Activated CD4-positive, alpha-beta memory T cell treated with anti-CD3 and anti-CD28 coated beads for 36 hours (primary cell): Measurements from ENCODE around the gene WNT2B. TPM values are rescaled to one million over a fixed set of nuclear protein-coding genes. Genes with fewer than 3 reads are reported as not detected.

Source experiments
- CTCF ChIA-PET: fragments of 350-600 bp; sonication (Branson Sonifier 250); formaldehyde crosslinking; loops from one replicate; lab custom pipeline; 2021; ENCODE audit warnings: antibody characterized with exemption, inconsistent platforms; lab: Charles Lee
- POLR2A ChIA-PET: fragments of 350-600 bp; sonication (Branson Sonifier 250); formaldehyde crosslinking; loops from one replicate; lab custom pipeline; 2021; ENCODE audit warnings: antibody characterized with exemption; lab: Charles Lee
- DNase-seq: peaks from one replicate; pipeline ENCODE4 v3.0.0-alpha.2; 2020
- H3K27ac Mint-ChIP-seq: one replicate; pipeline ENCODE4 v1.8.0; 2021; ENCODE audit warnings: mixed read lengths
- H3K27me3 Mint-ChIP-seq: one replicate; pipeline ENCODE4 v1.8.0; 2021; ENCODE audit warnings: mixed read lengths
- H3K36me3 Mint-ChIP-seq: one replicate; pipeline ENCODE4 v1.8.0; 2021; ENCODE audit warnings: mixed read lengths
- H3K4me1 Mint-ChIP-seq: one replicate; pipeline ENCODE4 v1.8.0; 2021; ENCODE audit warnings: low read depth, mixed read lengths
- H3K4me3 Mint-ChIP-seq: one replicate; pipeline ENCODE4 v1.8.0; 2021; ENCODE audit warnings: mild to moderate bottlenecking, mixed read lengths
- H3K9me3 Mint-ChIP-seq: one replicate; pipeline ENCODE4 v1.8.0; 2021; ENCODE audit warnings: mixed read lengths
- intact Hi-C: fragments of 100-400 bp; cut with micrococcal nuclease; formaldehyde crosslinking; loops from one replicate; pipeline ENCODE4 v1.15.1; 2023
- total RNA-seq, 2 experiments: library from RNA; stranded (reverse); gene quantifications; one replicate each; pipeline ENCODE4 v1.2.3, GENCODE V29; 2021

WNT2B gene
- total RNA-seq, 2 experiments from 2014 or later = 0.05 to 0.15 TPM

GRCh38 chr1:112505878-112506277 lies 2.9 kb upstream of the WNT2B start:
- intact Hi-C loops = loop anchor here (10.0 kb wide), 1 partner anchor 169 kb away; the partner anchor contains the start of gene MOV10
- H3K9me3 Mint-ChIP-seq = no peaks in the 10 kb centered on the region
- peaks cover 8% of the 10 kb centered on the region for H3K4me1 Mint-ChIP-seq
- H3K36me3 Mint-ChIP-seq = no peaks in the 10 kb centered on the region
- H3K27me3 Mint-ChIP-seq = peaks cover 36% of the 10 kb centered on the region
- DNase-seq = no peak
- H3K4me3 Mint-ChIP-seq = no peak overlapping the region
- CTCF ChIA-PET = interaction anchor here (0.8 to 1.7 kb wide), 2 partner anchors 108 to 203 kb away, joined by 3 to 8 read pairs; no protein-coding TSS in a partner anchor
- POLR2A ChIA-PET = no interaction called here
- H3K27ac Mint-ChIP-seq = no peak overlapping the region

GRCh38 chr1:112506306-112506705 lies 2.5 kb upstream of the WNT2B start:
- peaks cover 8% of the 10 kb centered on the region for H3K4me1 Mint-ChIP-seq
- POLR2A ChIA-PET = no interaction called here
- CTCF ChIA-PET = interaction anchor here (1.7 kb wide), 1 partner anchor 202 kb away, joined by 8 read pairs; no protein-coding TSS in a partner anchor
- no peaks in the 10 kb centered on the region for H3K36me3 Mint-ChIP-seq
- peaks cover 32% of the 10 kb centered on the region for H3K27me3 Mint-ChIP-seq
- no peak overlapping the region for H3K27ac Mint-ChIP-seq
- DNase-seq = no peak
- intact Hi-C loops = loop anchor here (10.0 kb wide), 1 partner anchor 168 kb away; the partner anchor contains the start of gene MOV10
- H3K4me3 Mint-ChIP-seq = no peak overlapping the region
- no peaks in the 10 kb centered on the region for H3K9me3 Mint-ChIP-seq

GRCh38 chr1:112506731-112507130 lies 2.0 kb upstream of the WNT2B start:
- CTCF ChIA-PET = interaction anchor here (1.7 kb wide), 1 partner anchor 202 kb away, joined by 8 read pairs; no protein-coding TSS in a partner anchor
- H3K4me1 Mint-ChIP-seq = peaks cover 4% of the 10 kb centered on the region
- H3K27me3 Mint-ChIP-seq = peaks cover 29% of the 10 kb centered on the region

GRCh38 chr1:112507336-112507735 lies 1.4 kb upstream of the WNT2B start:
- intact Hi-C loops = loop anchor here (10.0 kb wide), 1 partner anchor 167 kb away; the partner anchor contains the start of gene MOV10
- CTCF ChIA-PET = no interaction called here
- no peak for DNase-seq
- peak overlapping the region; percentile 70 for H3K4me3 Mint-ChIP-seq
- H3K36me3 Mint-ChIP-seq = no peaks in the 10 kb centered on the region
- H3K27me3 Mint-ChIP-seq = peaks cover 26% of the 10 kb centered on the region
- no peak overlapping the region for H3K27ac Mint-ChIP-seq
- peaks cover 4% of the 10 kb centered on the region for H3K4me1 Mint-ChIP-seq
- POLR2A ChIA-PET = no interaction called here
- no peaks in the 10 kb centered on the region for H3K9me3 Mint-ChIP-seq

More at GRCh38 chr1:112506731-112507130, 2.0 kb upstream of the WNT2B start:
- no peak for DNase-seq
- Mint-ChIP-seq H3K4me3 (no peak overlapping the region), H3K9me3 (no peaks in the 10 kb centered on the region), H3K27ac (no peak overlapping the region), H3K36me3 (no peaks in the 10 kb centered on the region)
- intact Hi-C loops = loop anchor here (10.0 kb wide), 1 partner anchor 168 kb away; the partner anchor contains the start of gene MOV10
- POLR2A ChIA-PET = no interaction called here

GRCh38 chr1:112507921-112508277 lies 866 bp upstream of the WNT2B start:
- intact Hi-C loops = loop anchor here (10.0 kb wide), 1 partner anchor 167 kb away; the partner anchor contains the start of gene MOV10
- Mint-ChIP-seq H3K27ac (no peak overlapping the region), H3K4me1 (peaks cover 2% of the 10 kb centered on the region), H3K27me3 (peaks cover 21% of the 10 kb centered on the region), H3K9me3 (no peaks in the 10 kb centered on the region), H3K36me3 (no peaks in the 10 kb centered on the region), H3K4me3 (peak overlapping the region; percentile 70)
- ChIA-PET POLR2A (interaction anchor here (1.5 kb wide), 1 partner anchor 117 kb away, joined by 4 read pairs; no protein-coding TSS in a partner anchor), CTCF (no interaction called here)
- peak; percentile 27 for DNase-seq

- no peaks in the 10 kb centered on the region for H3K36me3 Mint-ChIP-seq
- DNase-seq = peak; percentile 22
- peaks cover 12% of the 10 kb centered on the region for H3K27me3 Mint-ChIP-seq
- peak overlapping the region; percentile 35 for H3K4me3 Mint-ChIP-seq
- H3K4me1 Mint-ChIP-seq = peaks cover 2% of the 10 kb centered on the region
- H3K27ac Mint-ChIP-seq = no peak overlapping the region
- CTCF ChIA-PET = interaction anchor here (1.0 kb wide), 1 partner anchor 118 kb away, joined by 3 read pairs; no protein-coding TSS in a partner anchor
- H3K9me3 Mint-ChIP-seq = no peaks in the 10 kb centered on the region
- intact Hi-C loops = loop anchor here (10.0 kb wide), 1 partner anchor 166 kb away; the partner anchor contains the start of gene MOV10
- POLR2A ChIA-PET = interaction anchor here (1.5 kb wide), 1 partner anchor 118 kb away, joined by 4 read pairs; no protein-coding TSS in a partner anchor
Measured at GRCh38 chr1:112509005-112509659, 367 bp downstream of the WNT2B start.

GRCh38 chr1:112509660-112510178 lies 954 bp downstream of the WNT2B start:
- POLR2A ChIA-PET = interaction anchor here (0.6 kb wide), 1 partner anchor 1062 kb away, joined by 5 read pairs; no protein-coding TSS in a partner anchor

GRCh38 chr1:112510340-112510739 lies 1.6 kb downstream of the WNT2B start:
- peaks cover 10% of the 10 kb centered on the region for H3K27me3 Mint-ChIP-seq
- POLR2A ChIA-PET = interaction anchor here (0.6 kb wide), 1 partner anchor 1062 kb away, joined by 5 read pairs; no protein-coding TSS in a partner anchor
- no peak overlapping the region for H3K4me3 Mint-ChIP-seq
- intact Hi-C loops = no loop called here
- peaks cover 2% of the 10 kb centered on the region for H3K4me1 Mint-ChIP-seq
- no peak overlapping the region for H3K27ac Mint-ChIP-seq
- no peak for DNase-seq
- CTCF ChIA-PET = no interaction called here
- no peaks in the 10 kb centered on the region for H3K9me3 Mint-ChIP-seq
- H3K36me3 Mint-ChIP-seq = no peaks in the 10 kb centered on the region

More at GRCh38 chr1:112509660-112510178, 954 bp downstream of the WNT2B start:
- Mint-ChIP-seq H3K36me3 (no peaks in the 10 kb centered on the region), H3K4me3 (peak overlapping the region; percentile 35), H3K27me3 (peaks cover 10% of the 10 kb centered on the region), H3K9me3 (no peaks in the 10 kb centered on the region), H3K27ac (no peak overlapping the region), H3K4me1 (peaks cover 2% of the 10 kb centered on the region)
- intact Hi-C loops = loop anchor here (10.0 kb wide), 1 partner anchor 165 kb away; the partner anchor contains the start of gene MOV10
- DNase-seq = no peak
- CTCF ChIA-PET = interaction anchor here (1.0 kb wide), 1 partner anchor 119 kb away, joined by 3 read pairs; no protein-coding TSS in a partner anchor

GRCh38 chr1:112511897-112512296 lies 3.1 kb downstream of the WNT2B start:
- Mint-ChIP-seq H3K27ac (no peak overlapping the region), H3K36me3 (no peaks in the 10 kb centered on the region), H3K9me3 (no peaks in the 10 kb centered on the region), H3K4me1 (peaks cover 2% of the 10 kb centered on the region), H3K4me3 (no peak overlapping the region), H3K27me3 (peaks cover 8% of the 10 kb centered on the region)
- ChIA-PET CTCF (interaction anchor here (0.6 to 2.0 kb wide), 2 partner anchors 10 to 34 kb away, joined by 3 to 5 read pairs; no protein-coding TSS in a partner anchor), POLR2A (no interaction called here)
- DNase-seq = no peak
- intact Hi-C loops = no loop called here

- Mint-ChIP-seq H3K36me3 (no peaks in the 10 kb centered on the region), H3K27me3 (peaks cover 2% of the 10 kb centered on the region), H3K4me3 (no peak overlapping the region), H3K27ac (no peak overlapping the region), H3K4me1 (peaks cover 2% of the 10 kb centered on the region), H3K9me3 (no peaks in the 10 kb centered on the region)
- CTCF ChIA-PET = interaction anchor here (1.1 to 2.0 kb wide), 2 partner anchors 9 to 11 kb away, joined by 3 to 5 read pairs; no protein-coding TSS in a partner anchor
- no peak for DNase-seq
- POLR2A ChIA-PET = no interaction called here
- intact Hi-C loops = no loop called here
Measured at GRCh38 chr1:112513112-112513870, 4.5 kb downstream of the WNT2B start.

- H3K27ac Mint-ChIP-seq = no peak overlapping the region
- H3K27me3 Mint-ChIP-seq = no peaks in the 10 kb centered on the region
- ChIA-PET CTCF (interaction anchor here (0.6 to 1.4 kb wide), 2 partner anchors 13 to 1605 kb away, joined by 3 to 5 read pairs; no protein-coding TSS in a partner anchor), POLR2A (no interaction called here)
- DNase-seq = no peak
- no peaks in the 10 kb centered on the region for H3K9me3 Mint-ChIP-seq
- no peak overlapping the region for H3K4me3 Mint-ChIP-seq
- intact Hi-C loops = no loop called here
- H3K4me1 Mint-ChIP-seq = no peaks in the 10 kb centered on the region
- no peaks in the 10 kb centered on the region for H3K36me3 Mint-ChIP-seq
Measured at GRCh38 chr1:112514901-112515300, 6.1 kb downstream of the WNT2B start.
